HG02970 (cell line): ENCODE results near the gene FSHR.

Experiments
- ATAC-seq: cut with Tn5 transposase; IDR thresholded peaks from one replicate; pipeline ENCODE4 v1.9.1; 2021; ENCODE audit warnings: mild to moderate bottlenecking, moderate library complexity, moderate number of reproducible peaks; ENCODE audit not compliant: unreplicated experiment, low FRiP score

FSHR gene

DNA sequence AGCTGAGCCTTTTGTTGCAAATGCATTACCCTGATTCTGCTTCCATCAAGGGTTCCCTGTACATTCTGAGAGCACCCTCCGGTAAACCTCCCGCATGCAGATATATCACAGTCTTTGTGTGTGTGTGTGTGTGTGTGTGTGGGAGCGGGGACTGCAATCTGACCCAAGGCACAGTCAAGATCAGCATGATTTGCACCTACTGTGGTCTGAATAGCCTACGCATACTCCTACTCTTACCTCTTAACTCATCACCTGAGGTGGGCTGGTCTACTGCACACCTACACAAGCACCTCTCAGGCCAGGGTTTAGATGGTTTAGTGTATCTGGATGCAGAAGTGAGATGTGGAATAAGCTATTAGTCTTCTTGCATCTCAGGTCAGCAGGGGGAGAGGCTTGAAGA lies 174.6 kb downstream of the FSHR start:
- ATAC-seq = no peak

DNA sequence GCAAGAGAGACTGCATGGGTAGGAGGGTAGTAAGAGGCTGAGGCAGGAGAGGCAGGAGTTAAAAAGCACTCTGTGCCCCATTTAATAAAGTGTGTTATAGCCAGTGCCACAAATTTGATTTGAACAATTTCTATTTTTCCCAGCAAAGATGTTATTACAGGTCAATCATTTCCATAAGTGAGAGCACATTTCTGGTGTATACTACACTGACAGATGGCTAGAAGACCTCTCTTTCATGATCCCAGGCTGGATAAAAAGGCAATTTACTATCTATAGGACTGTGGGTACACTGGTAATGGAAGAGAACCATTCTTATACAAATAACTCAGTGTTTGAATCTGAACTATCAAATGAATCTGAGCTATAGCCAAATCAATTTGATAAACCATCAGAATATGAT lies 176.2 kb downstream of the FSHR start:
- ATAC-seq = no peak

DNA sequence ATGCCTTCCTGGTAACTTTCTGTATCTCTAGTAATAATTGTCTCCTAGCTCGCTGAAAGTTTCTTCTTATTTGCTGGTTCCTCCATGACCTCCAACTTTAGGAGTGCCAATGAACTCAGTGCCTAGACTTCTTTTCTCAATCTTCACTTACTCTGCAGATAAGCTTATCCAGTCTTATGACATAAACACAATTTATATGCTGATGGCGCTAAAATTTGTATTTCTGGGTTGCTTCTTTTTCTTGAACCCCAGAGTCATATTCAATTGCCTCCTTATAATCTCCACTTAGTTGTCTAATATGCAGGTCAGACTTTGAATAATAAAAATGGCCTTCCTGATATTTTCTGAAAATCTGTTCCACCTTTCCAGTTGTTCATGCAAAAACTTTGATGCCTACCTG lies 182.5 kb downstream of the FSHR start:
- no peak for ATAC-seq

DNA sequence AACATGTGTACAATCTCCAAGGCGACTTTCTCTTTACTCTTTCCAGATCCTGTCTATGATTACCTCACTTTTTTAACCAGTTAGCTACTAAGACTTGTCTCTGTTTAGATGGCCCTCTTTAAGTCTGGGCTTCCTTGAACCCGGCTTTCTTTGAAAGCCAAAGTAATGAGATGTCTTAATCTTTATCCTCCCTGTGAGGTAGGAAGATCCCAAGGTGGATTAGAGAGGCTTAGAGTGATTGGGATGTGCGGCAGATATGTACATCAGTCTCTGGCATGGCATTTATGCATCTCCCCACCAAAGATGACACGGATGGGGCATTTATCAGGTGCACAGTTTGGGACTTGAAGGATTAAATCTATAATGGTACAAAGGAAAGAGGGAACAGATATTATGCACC lies 186.3 kb downstream of the FSHR start:
- no peak for ATAC-seq

DNA sequence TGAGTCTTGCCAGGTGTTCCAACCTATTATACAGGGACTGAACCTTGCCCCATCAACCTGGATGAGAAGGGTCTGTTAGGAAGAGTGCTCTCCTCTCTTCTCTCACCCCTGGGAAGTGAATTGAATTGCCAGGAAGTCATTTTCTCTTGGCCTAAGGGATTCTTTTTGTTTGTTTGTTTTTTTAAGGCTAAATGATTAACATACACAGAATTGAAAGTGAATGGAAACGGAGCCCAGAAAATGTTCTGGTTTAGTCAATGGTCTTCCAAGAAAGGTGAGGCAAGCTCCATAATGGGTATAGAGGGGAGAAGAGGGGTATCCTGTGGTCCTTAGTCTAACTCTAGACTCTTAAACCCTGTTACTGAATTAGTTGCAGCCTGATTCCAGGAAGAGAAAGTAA lies 189.1 kb downstream of the FSHR start:
- no peak for ATAC-seq

DNA sequence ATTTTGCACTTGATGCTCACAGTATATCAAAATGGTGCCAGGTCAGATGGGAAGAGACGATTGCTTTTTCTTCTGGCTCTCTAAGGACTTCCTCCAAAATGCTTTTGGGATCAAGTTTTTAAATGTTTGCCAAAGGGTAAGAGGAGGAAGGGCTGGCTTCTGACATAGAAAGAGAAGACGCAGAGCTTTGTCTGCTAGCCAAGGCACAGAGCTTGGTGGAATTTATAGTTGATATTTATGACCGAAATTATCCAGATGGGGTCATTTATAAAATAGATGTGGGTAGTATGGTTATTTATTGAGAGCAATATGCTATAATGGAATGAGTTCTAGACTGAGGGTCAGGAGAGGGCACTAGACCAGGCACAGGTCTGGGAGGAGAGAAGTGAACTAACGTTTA lies 193.3 kb downstream of the FSHR start:
- ATAC-seq = no peak

DNA sequence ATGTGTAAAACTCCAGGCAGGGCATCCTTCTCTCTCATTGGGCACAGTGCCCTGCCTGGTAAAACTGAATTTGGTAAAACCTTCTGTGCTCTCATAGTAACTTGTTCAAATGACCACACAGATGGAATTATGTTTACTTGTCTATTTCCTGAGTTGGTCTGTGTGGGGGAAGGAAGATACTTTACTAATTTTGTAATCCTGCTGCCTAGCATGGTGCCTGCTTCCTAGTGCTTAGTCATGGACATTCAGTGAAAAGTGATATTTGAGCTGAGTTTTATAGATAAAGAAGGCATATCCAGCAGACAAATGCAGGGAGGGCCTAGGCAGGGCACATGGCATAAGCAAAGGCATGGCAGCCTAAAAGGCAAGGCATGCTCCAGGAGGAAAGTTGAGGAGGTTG lies 199.4 kb downstream of the FSHR start:
- ATAC-seq = no peak

DNA sequence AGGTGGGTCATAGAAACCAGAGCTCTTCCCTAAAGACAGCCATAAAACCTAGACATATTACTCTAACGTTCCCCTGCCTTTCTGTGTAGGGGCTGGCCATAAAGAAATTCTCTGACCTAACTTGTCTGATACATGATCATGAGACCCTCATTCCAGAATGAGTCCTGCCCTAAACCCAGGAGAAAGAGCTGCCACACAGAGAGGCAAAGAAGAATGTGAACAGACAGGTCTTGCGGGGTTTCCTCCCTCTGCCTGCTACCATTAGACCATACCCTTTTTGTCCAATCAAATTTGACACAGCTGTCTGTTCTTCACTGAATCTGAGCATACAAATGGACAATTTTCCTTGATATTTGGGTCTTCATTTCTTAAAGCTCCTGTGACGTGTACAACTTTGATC lies 200.0 kb downstream of the FSHR start:
- no peak for ATAC-seq

DNA sequence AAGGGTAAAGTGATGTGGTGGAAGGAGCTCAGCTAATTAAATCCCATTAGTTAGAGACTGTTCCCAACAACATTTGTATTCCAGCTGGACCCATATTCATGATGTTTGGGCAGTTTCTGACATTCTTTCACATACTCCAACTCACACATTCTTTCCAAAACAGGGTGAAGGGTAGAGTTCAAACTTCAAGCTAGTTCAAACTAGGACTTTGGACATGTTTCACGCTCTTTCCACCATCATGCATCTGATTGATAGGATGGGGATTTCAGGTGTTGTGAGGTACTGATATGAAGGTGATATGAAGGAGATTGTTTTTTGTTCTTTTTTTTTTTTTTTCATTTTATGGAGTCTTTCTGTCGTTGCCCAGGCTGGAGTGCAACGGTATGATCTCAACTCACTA lies 201.7 kb downstream of the FSHR start:
- ATAC-seq = no peak

DNA sequence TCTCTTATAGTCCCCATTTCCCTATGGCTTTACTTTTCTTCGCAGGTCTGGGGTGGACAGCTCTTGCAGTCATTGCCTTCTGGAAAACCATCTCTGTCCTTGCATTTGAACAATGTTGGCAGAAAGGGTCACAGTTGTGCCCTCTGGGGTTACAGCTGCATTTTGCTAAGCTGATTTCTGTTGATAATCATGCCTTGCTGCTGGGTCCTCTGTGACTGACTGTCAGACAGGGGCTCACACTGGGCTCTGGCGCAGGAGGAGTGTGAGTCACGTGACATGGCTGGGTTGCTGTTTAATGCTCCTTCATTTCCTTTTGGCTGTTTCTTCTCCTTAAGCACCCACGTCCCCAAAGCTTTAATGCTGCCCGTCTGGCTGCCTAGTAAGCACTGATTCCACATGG lies 202.2 kb downstream of the FSHR start:
- ATAC-seq = no peak

DNA sequence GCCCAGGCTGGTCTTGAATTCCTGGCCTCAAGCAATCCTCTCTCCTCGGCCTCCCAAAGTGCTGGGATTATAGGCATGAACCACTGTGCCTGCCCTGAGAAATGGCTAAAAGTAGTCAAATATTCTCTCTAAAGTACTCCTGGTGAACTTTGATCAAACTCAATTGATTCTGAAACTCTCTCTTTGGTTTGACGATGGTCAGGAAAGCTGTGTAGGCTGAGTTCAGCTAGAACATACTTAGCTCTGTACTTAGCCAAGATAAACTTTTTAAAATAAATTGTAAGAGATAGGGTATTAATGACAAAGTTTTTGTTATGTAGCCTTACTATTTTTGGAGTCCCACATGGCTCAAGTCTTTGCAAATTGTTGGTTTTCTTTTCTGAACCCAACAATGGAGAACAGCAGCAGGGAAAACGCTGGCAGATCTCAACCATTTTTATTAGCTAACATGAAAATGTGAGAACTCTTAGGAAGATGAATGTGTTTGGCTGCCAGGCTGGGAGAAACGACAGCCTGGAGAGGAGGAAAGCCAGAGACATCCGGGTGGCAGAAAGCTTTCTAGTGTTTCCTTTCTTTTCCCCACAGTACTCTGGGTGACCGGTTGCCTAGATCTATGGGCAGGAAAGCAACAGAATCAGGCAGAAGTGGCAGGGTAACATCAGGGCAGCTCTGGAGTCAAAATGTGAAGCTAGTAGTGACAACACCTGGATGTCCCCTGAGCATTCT lies 205.8 kb downstream of the FSHR start:
- no peak for ATAC-seq

DNA sequence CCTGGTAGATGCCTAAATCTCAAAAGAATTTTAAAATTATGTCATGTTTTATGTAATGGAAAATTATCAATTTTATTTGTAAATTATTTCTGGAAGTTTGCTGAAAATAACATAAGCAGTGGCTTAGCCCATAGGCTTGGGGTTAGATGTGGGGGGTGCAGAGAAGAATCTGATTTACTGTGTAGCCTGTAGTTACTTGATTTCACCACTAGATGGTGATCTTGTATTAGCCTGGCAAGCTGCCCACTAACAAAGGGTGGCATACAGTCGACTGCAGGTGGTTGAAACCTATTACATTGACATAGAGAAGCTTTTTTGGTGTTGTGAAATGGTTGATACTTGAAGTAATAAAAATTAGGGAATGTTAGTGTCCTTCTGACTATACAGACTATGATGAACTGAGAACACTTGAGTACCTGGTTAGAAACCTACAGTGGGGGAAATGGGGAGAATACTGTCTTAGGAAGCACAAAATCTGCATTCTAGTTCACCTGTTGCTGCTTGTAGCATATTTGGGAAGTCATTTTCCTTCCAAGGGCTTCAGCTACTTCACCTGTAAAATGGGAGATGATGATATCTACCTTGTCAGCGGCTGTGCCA lies 207.8 kb downstream of the FSHR start:
- peak; percentile 76 for ATAC-seq

DNA sequence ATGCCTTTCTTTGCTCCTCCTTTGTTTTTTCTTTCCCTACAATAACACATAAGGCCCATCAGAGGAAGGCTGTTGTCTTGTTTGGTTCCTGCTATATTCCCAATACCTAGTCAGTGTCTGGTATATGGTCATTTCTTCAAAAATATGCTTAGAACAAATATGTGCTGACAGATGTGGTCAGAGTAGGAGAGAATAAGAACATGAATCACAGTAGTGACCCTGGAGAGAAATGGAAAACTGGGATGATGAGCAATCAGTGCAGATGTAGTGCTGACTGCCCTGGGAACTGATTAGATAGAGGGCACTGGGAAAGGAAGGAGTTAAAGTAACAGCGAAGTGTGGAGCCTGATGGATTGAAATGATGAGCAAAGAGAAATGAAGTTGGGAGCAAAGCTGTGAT lies 209.4 kb downstream of the FSHR start:
- no peak for ATAC-seq

DNA sequence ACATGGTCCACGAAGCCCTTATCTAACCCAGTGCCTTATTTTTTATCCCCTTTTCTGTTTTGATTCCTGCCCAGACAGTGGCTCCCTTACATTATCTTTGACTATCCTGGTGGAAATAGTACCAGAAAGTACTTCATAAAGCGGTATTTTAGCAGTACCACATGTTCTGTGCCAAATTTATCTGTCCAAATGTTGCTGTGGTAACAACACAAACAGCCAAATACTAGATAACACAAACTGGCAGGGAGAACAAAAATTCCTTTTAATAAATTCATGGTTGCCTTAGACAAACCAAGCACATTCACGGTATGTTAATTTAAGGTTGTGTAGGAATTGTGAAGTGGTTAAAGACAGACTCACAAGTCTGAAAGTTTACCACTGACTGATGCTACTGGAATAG lies 210.9 kb downstream of the FSHR start:
- no peak for ATAC-seq

DNA sequence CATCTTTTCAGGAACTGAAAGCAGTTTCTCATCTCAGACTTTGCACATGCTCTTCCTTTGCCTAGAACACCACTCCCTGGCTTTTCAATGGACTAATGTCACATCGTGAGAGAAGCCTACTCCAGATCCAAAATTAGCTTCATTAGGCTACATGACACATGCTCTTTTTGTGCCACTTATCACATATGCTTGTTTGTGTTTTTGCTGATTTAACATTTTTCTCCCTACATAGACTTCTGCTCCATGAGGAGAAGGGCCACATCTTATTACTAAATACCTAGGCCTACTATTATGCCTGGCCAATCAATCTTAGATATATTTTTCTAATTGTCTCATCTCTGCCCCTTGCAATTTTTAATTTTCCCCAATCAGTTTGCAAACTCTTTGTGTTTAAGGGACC lies 212.4 kb downstream of the FSHR start:
- ATAC-seq = no peak

DNA sequence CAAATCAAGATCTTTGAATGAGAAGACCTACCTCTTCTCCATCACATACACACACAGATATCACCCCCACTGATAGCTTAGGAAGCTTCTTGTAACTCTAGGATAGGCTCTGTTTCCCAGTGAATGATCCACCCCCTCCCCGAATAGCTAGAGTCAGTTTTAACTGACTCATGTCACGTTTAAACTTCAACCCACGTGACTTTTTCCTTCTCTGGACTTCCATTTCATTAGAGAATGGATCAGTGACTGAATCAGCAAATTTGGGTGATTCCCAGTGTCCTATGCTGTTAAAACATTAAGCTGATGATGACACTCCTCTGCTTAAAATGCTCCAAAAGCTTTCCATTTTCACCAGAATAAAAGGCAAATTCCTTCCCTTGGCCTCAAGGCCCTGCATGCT lies 212.9 kb downstream of the FSHR start:
- no peak for ATAC-seq

DNA sequence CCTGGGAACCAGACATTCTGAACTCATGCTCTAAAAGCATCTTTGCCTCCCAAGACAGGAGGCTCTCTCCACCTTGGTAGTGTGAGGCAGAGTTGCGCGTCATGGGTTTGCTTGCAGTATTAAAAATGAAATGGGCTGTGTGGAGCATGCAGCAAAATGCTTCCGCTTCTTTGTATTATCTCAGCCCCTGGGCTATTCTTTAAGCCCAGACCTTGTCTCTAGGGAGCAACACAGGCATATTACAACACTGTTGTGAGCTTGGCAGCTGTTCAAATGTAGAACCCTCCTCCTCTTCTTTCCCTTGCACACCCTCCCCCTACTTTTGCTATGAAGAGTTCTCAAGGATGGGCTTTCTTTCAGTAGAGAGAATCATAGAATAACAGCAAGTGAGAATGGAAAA lies 213.7 kb downstream of the FSHR start:
- ATAC-seq = no peak

DNA sequence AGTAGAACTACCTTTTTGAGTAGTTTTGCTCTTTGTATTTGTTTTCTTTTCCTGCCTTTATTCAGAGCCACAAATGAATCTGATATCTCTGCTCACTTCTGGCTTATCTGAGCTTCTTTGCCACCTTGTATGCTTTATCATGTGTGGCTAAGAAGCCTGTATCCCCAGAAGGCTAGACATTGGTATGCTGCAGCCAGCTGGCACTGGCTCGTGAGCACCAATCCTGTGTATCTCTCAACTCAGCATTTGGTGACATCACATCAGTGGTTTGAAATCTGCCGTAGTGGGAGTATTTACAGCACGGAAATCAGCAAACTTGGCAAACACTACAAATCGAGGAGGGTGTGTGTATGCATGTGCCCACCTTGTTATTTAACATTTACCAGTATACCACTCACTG lies 215.1 kb downstream of the FSHR start:
- no peak for ATAC-seq

DNA sequence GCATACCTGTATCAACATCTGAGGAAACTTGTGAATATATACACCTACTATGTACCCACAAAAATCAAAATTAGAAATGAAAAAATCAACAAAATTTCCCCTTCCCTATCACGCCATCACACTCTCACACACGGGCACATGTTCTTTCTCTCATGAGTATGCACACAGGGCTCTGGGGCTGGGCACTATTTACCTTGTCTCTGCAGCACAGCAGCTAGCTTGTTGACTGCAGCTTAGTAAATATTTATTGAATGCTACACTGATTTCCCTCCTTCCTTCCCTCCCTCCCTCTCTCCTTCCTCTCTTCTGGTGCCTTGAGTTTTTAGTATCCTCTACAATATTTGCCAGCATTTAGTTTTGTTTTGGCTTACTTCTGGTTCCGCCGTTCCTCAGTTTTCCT lies 216.1 kb downstream of the FSHR start:
- ATAC-seq = no peak

DNA sequence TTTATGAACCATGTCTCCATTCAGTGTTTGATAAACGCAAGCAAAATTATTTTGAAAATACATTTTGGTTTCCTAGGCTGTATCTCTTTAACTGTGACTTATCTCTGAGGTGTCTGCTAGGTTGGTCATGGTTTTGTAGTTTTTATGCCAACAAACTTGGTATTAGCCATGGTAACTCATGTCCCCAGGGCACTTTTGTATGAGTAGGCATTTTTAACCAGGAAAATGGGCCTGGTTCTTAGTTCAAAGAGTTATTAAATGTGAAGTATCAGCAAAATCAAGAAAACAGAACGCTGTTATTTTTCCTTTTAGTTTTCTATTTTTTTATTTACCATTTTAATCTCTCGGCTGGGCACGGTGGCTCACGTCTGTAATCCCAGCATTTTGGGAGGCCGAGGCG lies 219.5 kb downstream of the FSHR start:
- ATAC-seq = no peak

DNA sequence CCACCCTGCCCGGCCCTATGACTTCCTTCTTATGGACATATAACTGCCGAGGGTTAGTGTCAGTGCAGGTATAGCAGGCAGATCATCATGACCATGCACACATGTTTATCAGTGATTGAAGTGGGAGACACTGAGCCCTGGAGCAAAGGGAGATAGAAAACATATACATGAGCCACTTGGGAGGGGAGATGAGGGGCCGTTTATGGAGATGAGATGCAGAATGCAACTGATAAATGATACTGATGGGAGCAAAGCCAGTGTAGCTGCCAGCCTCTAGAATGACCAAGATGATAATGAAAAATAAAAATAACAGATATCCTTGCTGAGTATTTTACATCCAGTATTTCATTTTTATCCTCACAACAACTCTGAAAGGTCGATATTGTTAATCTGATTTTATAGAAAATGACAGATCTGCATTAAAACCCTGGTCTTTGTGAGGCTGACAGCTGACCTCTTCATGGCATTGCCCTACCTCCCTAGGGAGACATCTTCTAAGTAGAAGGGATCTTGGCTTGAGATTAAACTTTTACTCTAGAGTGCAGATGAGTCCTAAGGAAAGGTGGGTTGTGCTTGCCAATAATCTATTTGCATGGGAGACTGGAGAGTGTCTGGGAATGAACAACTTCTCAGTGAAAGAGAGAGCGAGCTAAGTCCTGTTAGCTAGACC lies 220.4 kb downstream of the FSHR start:
- ATAC-seq = no peak

DNA sequence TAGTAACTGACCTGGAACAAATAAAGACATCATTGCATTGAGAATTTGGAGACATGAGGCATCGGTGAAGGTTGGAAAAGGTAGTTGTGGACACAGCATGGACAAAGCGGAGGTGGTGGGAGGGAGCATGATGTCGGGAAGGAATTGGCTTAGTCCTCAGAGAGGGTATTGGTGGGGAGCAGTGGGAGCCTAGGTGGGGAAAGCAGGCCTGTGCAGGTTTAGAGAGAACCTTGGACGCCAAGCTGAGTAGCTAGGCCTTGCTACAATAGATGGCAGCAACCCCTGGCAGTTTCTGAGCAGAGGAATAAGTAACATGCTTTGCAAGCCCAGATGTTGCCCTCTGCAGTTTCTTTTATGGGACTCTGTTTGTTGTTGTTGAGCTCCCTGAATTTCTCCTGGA lies 221.6 kb downstream of the FSHR start:
- no peak for ATAC-seq
